NCI-H510A (cell line): ENCODE data around the gene ABCC2.

Experiments used
- DNase-seq: peaks from one replicate; lab custom pipeline; 2025; lab: John Stamatoyannopoulos, UW

ABCC2 gene

GRCh38 chr10:99775850-99776249 lies 6.6 kb upstream of the ABCC2 start:
- DNase-seq, result no peak

GRCh38 chr10:99777918-99778714 lies 4.3 kb upstream of the ABCC2 start:
- DNase-seq, result no peak

GRCh38 chr10:99779335-99779734 lies 3.1 kb upstream of the ABCC2 start:
- DNase-seq, result no peak

GRCh38 chr10:99781734-99782429 lies 558 bp upstream of the ABCC2 start:
- DNase-seq, result no peak

- no peak for DNase-seq
Observed at GRCh38 chr10:99784016-99784726, 1.7 kb downstream of the ABCC2 start.

GRCh38 chr10:99784727-99785441 lies 2.4 kb downstream of the ABCC2 start:
- no peak for DNase-seq

- DNase-seq, result no peak
Observed at GRCh38 chr10:99785646-99786045, 3.2 kb downstream of the ABCC2 start.

- DNase-seq, result no peak
Observed at GRCh38 chr10:99787311-99787710, 4.9 kb downstream of the ABCC2 start.

GRCh38 chr10:99787782-99788445 lies 5.5 kb downstream of the ABCC2 start:
- DNase-seq, result no peak

GRCh38 chr10:99788598-99789256 lies 6.3 kb downstream of the ABCC2 start:
- DNase-seq, result no peak

- no peak for DNase-seq
Observed at GRCh38 chr10:99791831-99792230, 9.4 kb downstream of the ABCC2 start.

GRCh38 chr10:99793819-99794218 lies 11.4 kb downstream of the ABCC2 start:
- DNase-seq, result no peak

- DNase-seq, result no peak
Observed at GRCh38 chr10:99796928-99797327, 14.5 kb downstream of the ABCC2 start.

GRCh38 chr10:99798031-99798430 lies 15.6 kb downstream of the ABCC2 start:
- no peak for DNase-seq

- no peak for DNase-seq
Observed at GRCh38 chr10:99798920-99799319, 16.5 kb downstream of the ABCC2 start.

- no peak for DNase-seq
Observed at GRCh38 chr10:99799613-99800012, 17.2 kb downstream of the ABCC2 start.

GRCh38 chr10:99804471-99804870 lies 22.0 kb downstream of the ABCC2 start:
- DNase-seq, result no peak

GRCh38 chr10:99805190-99805589 lies 22.8 kb downstream of the ABCC2 start:
- DNase-seq, result no peak

GRCh38 chr10:99806091-99806490 lies 23.7 kb downstream of the ABCC2 start:
- no peak for DNase-seq

GRCh38 chr10:99807786-99808185 lies 25.3 kb downstream of the ABCC2 start:
- no peak for DNase-seq

GRCh38 chr10:99808270-99808669 lies 25.8 kb downstream of the ABCC2 start:
- no peak for DNase-seq
